Activated naive CD8-positive, alpha-beta T cell (primary cell): Measurements from ENCODE around the gene EEF1AKMT3.
"Not testable (repeated sequence)": the region's sequence is repeated elsewhere in the genome, so short reads cannot be mapped to it uniquely, and the experiment has no call there.

Experiments used
- H3K27ac Mint-ChIP-seq: one replicate; pipeline ENCODE4 v1.8.0; 2021; ENCODE audit warnings: mixed read lengths
- H3K27me3 Mint-ChIP-seq: one replicate; pipeline ENCODE4 v1.8.0; 2021; ENCODE audit warnings: mixed read lengths
- H3K36me3 Mint-ChIP-seq: one replicate; pipeline ENCODE4 v1.8.0; 2021; ENCODE audit warnings: mixed read lengths
- H3K4me1 Mint-ChIP-seq: one replicate; pipeline ENCODE4 v1.8.0; 2021; ENCODE audit warnings: low read depth, mixed read lengths
- H3K4me3 Mint-ChIP-seq: one replicate; pipeline ENCODE4 v1.8.0; 2021; ENCODE audit warnings: mild to moderate bottlenecking, mixed read lengths
- H3K9me3 Mint-ChIP-seq: one replicate; pipeline ENCODE4 v1.8.0; 2021; ENCODE audit warnings: low read depth, mixed read lengths

The EEF1AKMT3 gene

GRCh38 chr12:57817261-57817989 lies 45.0 kb downstream of the EEF1AKMT3 start:
- H3K9me3 Mint-ChIP-seq, result no peaks in the 10 kb centered on the region
- peaks cover 6% of the 10 kb centered on the region for H3K4me1 Mint-ChIP-seq
- H3K27me3 Mint-ChIP-seq, result no peaks in the 10 kb centered on the region
- peak overlapping the region; percentile 41 for H3K27ac Mint-ChIP-seq
- no peaks in the 10 kb centered on the region for H3K36me3 Mint-ChIP-seq
- H3K4me3 Mint-ChIP-seq, result no peak overlapping the region

DNA sequence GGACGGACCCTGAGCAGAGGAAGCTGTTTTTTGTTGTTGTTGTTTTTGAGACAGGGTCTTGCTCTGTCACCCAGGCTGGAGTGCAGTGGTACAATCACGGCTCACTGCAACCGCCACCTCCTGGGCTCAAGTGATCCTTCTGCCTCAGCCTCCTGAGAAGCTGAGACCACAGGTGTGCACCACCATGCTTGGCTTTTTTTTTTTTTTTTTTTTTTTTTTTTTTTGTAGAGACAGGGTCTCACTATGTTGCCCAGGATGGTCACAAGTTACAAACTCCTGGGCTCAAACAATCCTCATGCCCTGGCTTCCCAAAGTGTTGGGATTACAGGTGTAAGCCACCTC lies 45.5 kb downstream of the EEF1AKMT3 start:
- H3K4me3 Mint-ChIP-seq, H3K27me3 Mint-ChIP-seq, H3K36me3 Mint-ChIP-seq, H3K4me1 Mint-ChIP-seq, H3K27ac Mint-ChIP-seq, H3K9me3 Mint-ChIP-seq: not testable (repeated sequence)

DNA sequence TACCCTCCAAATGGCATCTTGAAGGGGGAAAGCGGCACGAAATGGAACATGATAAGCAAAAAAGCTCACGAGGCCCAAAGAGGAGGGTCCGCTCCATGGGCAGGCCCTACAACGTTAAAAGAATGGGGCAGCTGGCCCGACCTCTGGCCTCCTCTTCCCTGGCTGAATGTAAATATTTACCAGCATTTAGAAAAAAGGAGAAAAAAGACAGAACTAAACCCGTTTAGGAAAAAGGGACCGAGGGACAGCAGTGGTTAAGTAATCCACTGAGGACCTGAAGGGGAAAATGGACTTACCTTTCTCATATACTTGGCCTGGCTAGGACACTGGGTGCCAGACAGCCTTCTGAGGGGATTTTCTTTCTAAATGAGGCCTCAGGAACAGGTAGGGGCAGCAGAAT lies 47.7 kb downstream of the EEF1AKMT3 start:
- not testable (repeated sequence) for H3K4me3 Mint-ChIP-seq, H3K4me1 Mint-ChIP-seq, H3K36me3 Mint-ChIP-seq, H3K27me3 Mint-ChIP-seq, H3K9me3 Mint-ChIP-seq
- peak overlapping the region; percentile 22 for H3K27ac Mint-ChIP-seq

GRCh38 chr12:57821015-57821414 lies 48.6 kb downstream of the EEF1AKMT3 start:
- H3K4me3 Mint-ChIP-seq, H3K4me1 Mint-ChIP-seq, H3K27me3 Mint-ChIP-seq, H3K36me3 Mint-ChIP-seq, H3K9me3 Mint-ChIP-seq: not testable (repeated sequence)
- H3K27ac Mint-ChIP-seq, result peak overlapping the region; percentile 22

- H3K27ac Mint-ChIP-seq, result peak overlapping the region; percentile 35
- H3K27me3 Mint-ChIP-seq, result no peaks in the 10 kb centered on the region
- H3K36me3 Mint-ChIP-seq, result no peaks in the 10 kb centered on the region
- H3K9me3 Mint-ChIP-seq, result no peaks in the 10 kb centered on the region
- H3K4me3 Mint-ChIP-seq, result no peak overlapping the region
- peaks cover 1% of the 10 kb centered on the region for H3K4me1 Mint-ChIP-seq
Measured at GRCh38 chr12:57821474-57822214, 49.2 kb downstream of the EEF1AKMT3 start.

GRCh38 chr12:57822392-57823130 lies 50.1 kb downstream of the EEF1AKMT3 start:
- no peaks in the 10 kb centered on the region for H3K27me3 Mint-ChIP-seq
- peak overlapping the region; percentile 34 for H3K27ac Mint-ChIP-seq
- no peaks in the 10 kb centered on the region for H3K36me3 Mint-ChIP-seq
- H3K9me3 Mint-ChIP-seq, result no peaks in the 10 kb centered on the region
- H3K4me3 Mint-ChIP-seq, result no peak overlapping the region
- H3K4me1 Mint-ChIP-seq, result no peaks in the 10 kb centered on the region

- Mint-ChIP-seq H3K4me1 (no peaks in the 10 kb centered on the region), H3K27ac (peak overlapping the region; percentile 66), H3K4me3 (no peak overlapping the region), H3K27me3 (no peaks in the 10 kb centered on the region), H3K36me3 (no peaks in the 10 kb centered on the region), H3K9me3 (no peaks in the 10 kb centered on the region)
Measured at GRCh38 chr12:57823131-57823907, 50.9 kb downstream of the EEF1AKMT3 start.

DNA sequence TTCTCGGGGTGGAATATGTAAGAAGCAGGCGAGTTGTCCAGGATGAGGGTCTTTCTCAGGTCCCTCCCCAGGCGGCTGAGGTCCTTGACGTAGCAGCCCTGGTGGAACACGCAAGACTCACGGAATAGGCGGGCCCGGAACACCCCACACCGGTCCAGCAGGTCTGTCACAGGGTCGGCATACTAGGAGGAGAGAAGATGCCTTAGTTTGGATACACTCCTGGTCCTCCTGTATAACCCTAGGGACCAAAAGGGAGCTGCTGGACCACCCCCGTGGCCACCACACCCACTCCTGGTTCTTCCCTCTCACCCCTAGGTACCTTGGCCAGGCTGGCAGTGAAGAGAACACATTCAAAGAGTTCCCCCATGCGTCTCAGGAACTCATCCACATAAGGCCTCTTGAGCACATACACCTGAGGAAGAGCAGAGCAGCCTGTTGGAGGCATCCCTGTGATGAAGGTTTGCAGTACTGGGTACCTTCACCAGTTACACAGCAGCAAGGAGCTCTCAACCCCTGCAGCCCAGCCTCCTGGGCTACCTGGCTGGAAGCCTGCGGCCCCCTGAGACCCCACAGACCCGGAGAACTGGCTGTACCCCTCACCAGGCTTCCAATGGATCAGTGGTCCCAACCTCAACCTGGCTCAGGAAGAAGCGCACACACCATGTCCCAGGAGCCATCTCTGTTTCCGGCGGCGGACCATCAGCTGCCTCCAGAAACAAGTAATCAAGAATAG lies 51.7 kb downstream of the EEF1AKMT3 start:
- Mint-ChIP-seq H3K27ac (peak overlapping the region; percentile 66), H3K36me3 (no peaks in the 10 kb centered on the region), H3K4me3 (no peak overlapping the region), H3K27me3 (no peaks in the 10 kb centered on the region), H3K4me1 (peaks cover 4% of the 10 kb centered on the region), H3K9me3 (no peaks in the 10 kb centered on the region)

DNA sequence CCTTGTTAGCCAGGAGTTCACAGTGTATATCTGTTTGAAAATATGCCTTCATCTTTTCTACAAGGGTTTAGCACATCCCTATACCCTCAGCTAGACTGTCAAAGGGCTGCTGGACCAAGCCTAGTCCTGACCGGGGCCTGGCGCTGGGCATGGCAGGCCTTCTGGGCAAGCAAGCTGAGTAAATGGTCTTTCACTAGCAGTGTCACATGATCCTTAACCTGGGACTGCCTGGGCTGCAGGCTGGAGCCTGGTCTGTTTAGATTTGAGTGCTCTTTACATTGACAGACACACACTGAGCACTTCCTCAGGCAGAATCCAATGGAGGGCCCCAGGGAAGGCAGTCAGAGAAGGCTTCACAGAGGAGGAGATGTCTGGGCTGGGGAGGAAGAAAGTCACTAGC lies 53.0 kb downstream of the EEF1AKMT3 start:
- no peaks in the 10 kb centered on the region for H3K27me3 Mint-ChIP-seq
- peak overlapping the region; percentile 56 for H3K27ac Mint-ChIP-seq
- no peaks in the 10 kb centered on the region for H3K9me3 Mint-ChIP-seq
- H3K4me3 Mint-ChIP-seq, result no peak overlapping the region
- H3K4me1 Mint-ChIP-seq, result peaks cover 15% of the 10 kb centered on the region
- H3K36me3 Mint-ChIP-seq, result no peaks in the 10 kb centered on the region

- H3K36me3 Mint-ChIP-seq, result no peaks in the 10 kb centered on the region
- H3K4me3 Mint-ChIP-seq, result no peak overlapping the region
- H3K27ac Mint-ChIP-seq, result peak overlapping the region; percentile 76
- peaks cover 19% of the 10 kb centered on the region for H3K4me1 Mint-ChIP-seq
- H3K9me3 Mint-ChIP-seq, result no peaks in the 10 kb centered on the region
- no peaks in the 10 kb centered on the region for H3K27me3 Mint-ChIP-seq
Measured at GRCh38 chr12:57826400-57826799, 54.0 kb downstream of the EEF1AKMT3 start.

DNA sequence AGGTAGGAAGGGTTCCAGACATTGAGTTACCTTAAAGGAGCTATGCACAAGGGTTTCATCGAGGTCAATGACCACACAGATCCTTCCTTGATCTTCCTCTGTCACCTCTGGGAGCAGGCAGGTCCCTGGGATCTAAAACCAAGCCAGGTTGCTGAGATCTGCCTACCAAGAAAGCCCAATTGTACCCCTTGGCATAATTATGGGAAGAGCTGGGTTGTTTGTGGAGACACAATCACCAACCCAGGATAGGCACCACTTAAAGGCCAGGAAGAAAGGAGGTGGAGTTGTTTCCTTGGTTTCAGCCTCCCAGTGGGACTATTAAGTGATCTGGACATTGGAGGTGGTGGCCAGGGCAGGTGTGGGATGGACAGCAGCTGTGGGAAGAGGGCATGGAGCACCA lies 54.6 kb downstream of the EEF1AKMT3 start:
- H3K9me3 Mint-ChIP-seq, result no peaks in the 10 kb centered on the region
- no peaks in the 10 kb centered on the region for H3K36me3 Mint-ChIP-seq
- H3K4me3 Mint-ChIP-seq, result no peak overlapping the region
- no peaks in the 10 kb centered on the region for H3K27me3 Mint-ChIP-seq
- H3K4me1 Mint-ChIP-seq, result peaks cover 25% of the 10 kb centered on the region
- peak overlapping the region; percentile 76 for H3K27ac Mint-ChIP-seq

- H3K36me3 Mint-ChIP-seq, result no peaks in the 10 kb centered on the region
- H3K27me3 Mint-ChIP-seq, result no peaks in the 10 kb centered on the region
- H3K4me3 Mint-ChIP-seq, result no peak overlapping the region
- H3K27ac Mint-ChIP-seq, result peak overlapping the region; percentile 77
- H3K4me1 Mint-ChIP-seq, result peaks cover 45% of the 10 kb centered on the region
- H3K9me3 Mint-ChIP-seq, result no peaks in the 10 kb centered on the region
Measured at GRCh38 chr12:57829025-57829777, 56.8 kb downstream of the EEF1AKMT3 start.

- Mint-ChIP-seq H3K27ac (peak overlapping the region; percentile 77), H3K4me1 (peaks cover 56% of the 10 kb centered on the region), H3K27me3 (no peaks in the 10 kb centered on the region), H3K9me3 (no peaks in the 10 kb centered on the region), H3K36me3 (no peaks in the 10 kb centered on the region), H3K4me3 (no peak overlapping the region)
Measured at GRCh38 chr12:57830393-57830792, 58.0 kb downstream of the EEF1AKMT3 start.
